Measurements from ENCODE around the gene SH3YL1. TPM values are rescaled to one million over a fixed set of nuclear protein-coding genes. Genes with fewer than 3 reads are reported as not detected.

Gene SH3YL1
- total RNA-seq, 4 donors from 2014 or later, result 23.9 to 41.9 (median 32.0) TPM

GRCh38 chr2:281381-281780 is 17.5 kb upstream of the SH3YL1 start:
- TF ChIP-seq CTCF (IDR thresholded peaks at IDR 0.05), result no peak
- ATAC-seq (ENCODE audit: low FRiP score) (no peak), DNase-seq (ENCODE audit: low spot score) (no peak)

- DNase-seq (ENCODE audit: low spot score) (no peak), ATAC-seq (ENCODE audit: low FRiP score) (no peak)
- no peak for TF ChIP-seq CTCF (IDR thresholded peaks at IDR 0.05)
Observed at GRCh38 chr2:280650-281110, 16.8 kb upstream of the SH3YL1 start.

GRCh38 chr2:279956-280649 is 16.3 kb upstream of the SH3YL1 start:
- no peak for TF ChIP-seq CTCF (IDR thresholded peaks at IDR 0.05)
- ATAC-seq (ENCODE audit: low FRiP score), result no peak
- DNase-seq (ENCODE audit: low spot score), result no peak

GRCh38 chr2:279366-279765 is 15.5 kb upstream of the SH3YL1 start:
- no peak for TF ChIP-seq CTCF (IDR thresholded peaks at IDR 0.05)
- ATAC-seq (ENCODE audit: low FRiP score) (no peak), DNase-seq (ENCODE audit: low spot score) (no peak)

- TF ChIP-seq CTCF (IDR thresholded peaks at IDR 0.05), result no peak
- ATAC-seq (ENCODE audit: low FRiP score) (no peak), DNase-seq (ENCODE audit: low spot score) (no peak)
Observed at GRCh38 chr2:278927-279320, 15.1 kb upstream of the SH3YL1 start.

GRCh38 chr2:278312-278926 is 14.6 kb upstream of the SH3YL1 start:
- DNase-seq (ENCODE audit: low spot score) (no peak), ATAC-seq (ENCODE audit: low FRiP score) (no peak)
- no peak for TF ChIP-seq CTCF (IDR thresholded peaks at IDR 0.05)

- DNase-seq (ENCODE audit: low spot score), result no peak
- no peak for ATAC-seq (ENCODE audit: low FRiP score)
- TF ChIP-seq CTCF (IDR thresholded peaks at IDR 0.05), result no peak
Observed at GRCh38 chr2:275466-275865, 11.6 kb upstream of the SH3YL1 start.

Data from omental fat pad (tissue), 4 donors.